Heart left ventricle (tissue), 13 donors: Measurements from ENCODE around the gene POLD1.

Source experiments
- POLR2A ChIP-seq, 2 donors: fragments of 450-650 bp; IDR thresholded peaks; one replicate each; pipeline ENCODE4 v1.6.1; 2017; ENCODE audit warnings: antibody characterized with exemption in 2 of 2, mild to moderate bottlenecking in 2 of 2, moderate library complexity in 2 of 2
- TF ChIP-seq, protein P1 (sequence below), 12 donors: fragments of 200-600 bp; sonication (generic) in 4 of 12; IDR thresholded peaks; one replicate each; pipeline versions ENCODE4 v1.5.0 to v1.8.0; 2018 to 2022; ENCODE audit warnings: antibody characterized with exemption in 12 of 12, mild to moderate bottlenecking in 5 of 12
- donor health status: ischemic (EF 13 %, LVEDD 7.1; RV severe dilation, severe dysfunction).
- donor health status: DM: no; HTN: yes; CAD: no.
- donor health status: DM: no; HTN: no; CAD: no.
- donor health status: ischemic (EF 25% LVEDD 6.9; RV normal size, moderate dysfunction).
- donor health status: ischemic (EF 25% LVEDD 5.7; RV mildly dilated, moderate dysfunction).
- donor health status: ischemic (EF 35%, LVEDD 5.7; RV mildly dilated, moderate dysfunction).
- donor health status: nonischemic (EF 11% LVEDD 7.7; RV severe dilation, severe dysfunction).
- donor health status: DM: yes; HTN: yes; CAD: no.
- donor health status: PGD.
- donor health status: ischemic (EF 29% LVEDD 5.4; RV normal size, mild dysfunction).
- donor health status: nonischemic (EF 23%, LVEDD 6.1; RV moderate dilation, normal function).

DNA sequence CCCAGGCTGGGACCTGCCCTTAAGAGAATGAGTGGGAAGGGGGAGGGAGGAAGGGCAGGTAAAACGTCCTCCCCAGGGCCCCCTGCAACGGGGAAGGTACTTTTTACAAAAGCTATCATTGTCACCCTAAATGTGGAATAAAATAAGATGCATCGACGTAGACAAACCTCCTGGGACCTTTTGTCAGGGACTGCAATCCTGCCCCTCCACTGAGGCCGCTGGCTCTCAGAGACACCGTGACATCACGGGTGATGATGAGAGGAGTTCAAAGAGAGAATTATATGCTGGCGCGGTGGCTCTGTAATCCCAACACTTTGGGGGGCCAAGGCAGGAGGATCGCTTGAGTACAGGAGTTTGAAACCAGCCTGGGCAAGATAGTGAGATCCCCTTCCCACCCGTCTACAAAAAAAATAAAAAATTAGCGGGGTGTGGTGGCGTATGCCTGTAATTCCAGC, 46.8 kb downstream of the POLD1 start:
- TF ChIP-seq, protein P1, sequence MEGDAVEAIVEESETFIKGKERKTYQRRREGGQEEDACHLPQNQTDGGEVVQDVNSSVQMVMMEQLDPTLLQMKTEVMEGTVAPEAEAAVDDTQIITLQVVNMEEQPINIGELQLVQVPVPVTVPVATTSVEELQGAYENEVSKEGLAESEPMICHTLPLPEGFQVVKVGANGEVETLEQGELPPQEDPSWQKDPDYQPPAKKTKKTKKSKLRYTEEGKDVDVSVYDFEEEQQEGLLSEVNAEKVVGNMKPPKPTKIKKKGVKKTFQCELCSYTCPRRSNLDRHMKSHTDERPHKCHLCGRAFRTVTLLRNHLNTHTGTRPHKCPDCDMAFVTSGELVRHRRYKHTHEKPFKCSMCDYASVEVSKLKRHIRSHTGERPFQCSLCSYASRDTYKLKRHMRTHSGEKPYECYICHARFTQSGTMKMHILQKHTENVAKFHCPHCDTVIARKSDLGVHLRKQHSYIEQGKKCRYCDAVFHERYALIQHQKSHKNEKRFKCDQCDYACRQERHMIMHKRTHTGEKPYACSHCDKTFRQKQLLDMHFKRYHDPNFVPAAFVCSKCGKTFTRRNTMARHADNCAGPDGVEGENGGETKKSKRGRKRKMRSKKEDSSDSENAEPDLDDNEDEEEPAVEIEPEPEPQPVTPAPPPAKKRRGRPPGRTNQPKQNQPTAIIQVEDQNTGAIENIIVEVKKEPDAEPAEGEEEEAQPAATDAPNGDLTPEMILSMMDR (IDR thresholded peaks at IDR 0.05), result no peak
- no peak for TF ChIP-seq POLR2A (IDR thresholded peaks at IDR 0.05)
